ENCODE data around the gene UBA52.
"Not testable (repeated sequence)": the region's sequence is repeated elsewhere in the genome, so short reads cannot be mapped to it uniquely, and the experiment has no call there.

The UBA52 gene

GRCh38 chr19:18571564-18572344 is at the start of gene UBA52:
Gene UBA52 (plus strand): TSS chr19:18571857. CDS start chr19:18573301, 1,444 bp downstream.
- in situ Hi-C loops (cut with MboI; ENCODE audit: low pct_unique_long_range_greater_than_20kb, low sequenced_read_pairs), result no loop called here
- DNase-seq, result peak; percentile 98

GRCh38 chr19:18522124-18522861 is 49.4 kb upstream of the UBA52 start:
- DNase-seq, result peak; percentile 100
- in situ Hi-C loops (cut with MboI; ENCODE audit: low pct_unique_long_range_greater_than_20kb, low sequenced_read_pairs), result no loop called here

GRCh38 chr19:18522862-18523440 is 48.7 kb upstream of the UBA52 start:
- DNase-seq; in situ Hi-C loops (cut with MboI; ENCODE audit: low pct_unique_long_range_greater_than_20kb, low sequenced_read_pairs): not testable (repeated sequence)

GRCh38 chr19:18523841-18524240 is 47.8 kb upstream of the UBA52 start:
- in situ Hi-C loops (cut with MboI; ENCODE audit: low pct_unique_long_range_greater_than_20kb, low sequenced_read_pairs), result no loop called here
- no peak for DNase-seq

- no peak for DNase-seq
Measured at GRCh38 chr19:18526316-18526715, 45.3 kb upstream of the UBA52 start.

GRCh38 chr19:18529782-18530181 is 41.9 kb upstream of the UBA52 start:
- no peak for DNase-seq
- in situ Hi-C loops (cut with MboI; ENCODE audit: low pct_unique_long_range_greater_than_20kb, low sequenced_read_pairs), result no loop called here

More at GRCh38 chr19:18526316-18526715, 45.3 kb upstream of the UBA52 start:
- in situ Hi-C loops (cut with MboI; ENCODE audit: low pct_unique_long_range_greater_than_20kb, low sequenced_read_pairs), result no loop called here

GRCh38 chr19:18531485-18531884 is 40.2 kb upstream of the UBA52 start:
- DNase-seq, result no peak
- in situ Hi-C loops (cut with MboI; ENCODE audit: low pct_unique_long_range_greater_than_20kb, low sequenced_read_pairs), result no loop called here

GRCh38 chr19:18532168-18532890 is 39.3 kb upstream of the UBA52 start:
- DNase-seq, result no peak
- in situ Hi-C loops (cut with MboI; ENCODE audit: low pct_unique_long_range_greater_than_20kb, low sequenced_read_pairs), result no loop called here

- no peak for DNase-seq
- in situ Hi-C loops (cut with MboI; ENCODE audit: low pct_unique_long_range_greater_than_20kb, low sequenced_read_pairs), result no loop called here
Measured at GRCh38 chr19:18533058-18533457, 38.6 kb upstream of the UBA52 start.

GRCh38 chr19:18536475-18536874 is 35.2 kb upstream of the UBA52 start:
- in situ Hi-C loops (cut with MboI; ENCODE audit: low pct_unique_long_range_greater_than_20kb, low sequenced_read_pairs), result no loop called here
- no peak for DNase-seq

- no peak for DNase-seq
- in situ Hi-C loops (cut with MboI; ENCODE audit: low pct_unique_long_range_greater_than_20kb, low sequenced_read_pairs), result no loop called here
Measured at GRCh38 chr19:18537431-18537830, 34.2 kb upstream of the UBA52 start.

GRCh38 chr19:18538115-18538514 is 33.5 kb upstream of the UBA52 start:
- in situ Hi-C loops (cut with MboI; ENCODE audit: low pct_unique_long_range_greater_than_20kb, low sequenced_read_pairs), result no loop called here
- DNase-seq, result no peak

- DNase-seq, result no peak
- in situ Hi-C loops (cut with MboI; ENCODE audit: low pct_unique_long_range_greater_than_20kb, low sequenced_read_pairs), result no loop called here
Measured at GRCh38 chr19:18539372-18539771, 32.3 kb upstream of the UBA52 start.

GRCh38 chr19:18540200-18540599 is 31.5 kb upstream of the UBA52 start:
- DNase-seq; in situ Hi-C loops (cut with MboI; ENCODE audit: low pct_unique_long_range_greater_than_20kb, low sequenced_read_pairs): not testable (repeated sequence)

GRCh38 chr19:18541258-18541991 is 30.2 kb upstream of the UBA52 start:
- DNase-seq, result no peak
- in situ Hi-C loops (cut with MboI; ENCODE audit: low pct_unique_long_range_greater_than_20kb, low sequenced_read_pairs), result no loop called here

- in situ Hi-C loops (cut with MboI; ENCODE audit: low pct_unique_long_range_greater_than_20kb, low sequenced_read_pairs), result no loop called here
- DNase-seq, result no peak
Measured at GRCh38 chr19:18541992-18542940, 29.4 kb upstream of the UBA52 start.

GRCh38 chr19:18542941-18543813 is 28.5 kb upstream of the UBA52 start, which contains the start of gene FKBP8:
Gene FKBP8 (minus strand): TSS chr19:18543573. CDS start chr19:18541970, 1,603 bp downstream.
- in situ Hi-C loops (cut with MboI; ENCODE audit: low pct_unique_long_range_greater_than_20kb, low sequenced_read_pairs), result no loop called here

More at GRCh38 chr19:18542941-18543813, 28.5 kb upstream of the UBA52 start, which contains the start of gene FKBP8:
- peak; percentile 83 for DNase-seq

All from KBM-7 (cell line).